Hypothalamus (tissue), 51 donors: Measurements from ENCODE around the gene IL15RA.
"Not testable (repeated sequence)": the region's sequence is repeated elsewhere in the genome, so short reads cannot be mapped to it uniquely, and the experiment has no call there.

Source experiments
- DNase-seq, 51 donors: peaks; one replicate each; lab custom pipeline; 2025; lab: John Stamatoyannopoulos, UW

IL15RA gene

GRCh38 chr10:6006991-6007390, 29.6 kb upstream of the IL15RA start:
- no peak for DNase-seq

GRCh38 chr10:6006546-6006945, 29.2 kb upstream of the IL15RA start:
- no peak for DNase-seq

GRCh38 chr10:6005856-6006395, 28.6 kb upstream of the IL15RA start:
- no peak for DNase-seq

GRCh38 chr10:6005161-6005804, 27.9 kb upstream of the IL15RA start:
- DNase-seq, result not testable (repeated sequence)

- DNase-seq, result no peak
Observed at GRCh38 chr10:6002809-6003510, 25.6 kb upstream of the IL15RA start.

GRCh38 chr10:5999440-6000165, 22.3 kb upstream of the IL15RA start:
- no peak for DNase-seq

GRCh38 chr10:5996696-5997095, 19.4 kb upstream of the IL15RA start:
- no peak for DNase-seq

GRCh38 chr10:5992398-5992797, 15.1 kb upstream of the IL15RA start:
- DNase-seq, result no peak

- DNase-seq, result no peak
Observed at GRCh38 chr10:5991708-5992107, 14.4 kb upstream of the IL15RA start.

GRCh38 chr10:5989756-5990155, 12.4 kb upstream of the IL15RA start:
- no peak for DNase-seq

- no peak for DNase-seq
Observed at GRCh38 chr10:5988336-5988920, 11.1 kb upstream of the IL15RA start.

GRCh38 chr10:5987747-5988146, 10.4 kb upstream of the IL15RA start:
- no peak for DNase-seq

- DNase-seq, result no peak
Observed at GRCh38 chr10:5985029-5985428, 7.7 kb upstream of the IL15RA start.

- no peak for DNase-seq
Observed at GRCh38 chr10:5983774-5984173, 6.4 kb upstream of the IL15RA start.

- DNase-seq, result no peak
Observed at GRCh38 chr10:5981529-5981928, 4.2 kb upstream of the IL15RA start.

- DNase-seq, result no peak
Observed at GRCh38 chr10:5978230-5978489, 817 bp upstream of the IL15RA start.

- DNase-seq, result peak in 9 of 51 donors; percentile 21 to 66 (median 45)
Observed at GRCh38 chr10:5976512-5977470, 552 bp downstream of the IL15RA start.

GRCh38 chr10:5975641-5976473, 1.5 kb downstream of the IL15RA start:
- peak in 7 of 51 donors; percentile 7 to 22 (median 19) for DNase-seq

GRCh38 chr10:5973069-5973468, 4.3 kb downstream of the IL15RA start:
- DNase-seq, result no peak
